GM18505 (cell line): ENCODE data around the gene MMP24.
"Not testable (repeated sequence)": the region's sequence is repeated elsewhere in the genome, so short reads cannot be mapped to it uniquely, and the experiment has no call there.

Experiments used
- ATAC-seq: cut with Tn5 transposase; IDR thresholded peaks from one replicate; pipeline ENCODE4 v1.9.1; 2021; ENCODE audit not compliant: unreplicated experiment
- POLR2A ChIP-seq: IDR thresholded peaks from 4 replicates; pipeline ENCODE4 v1.6.1; 2011; ENCODE audit warnings: borderline replicate concordance; ENCODE audit not compliant: insufficient read depth, insufficient read length; ENCODE audit errors: extremely low read depth

The MMP24 gene

DNA sequence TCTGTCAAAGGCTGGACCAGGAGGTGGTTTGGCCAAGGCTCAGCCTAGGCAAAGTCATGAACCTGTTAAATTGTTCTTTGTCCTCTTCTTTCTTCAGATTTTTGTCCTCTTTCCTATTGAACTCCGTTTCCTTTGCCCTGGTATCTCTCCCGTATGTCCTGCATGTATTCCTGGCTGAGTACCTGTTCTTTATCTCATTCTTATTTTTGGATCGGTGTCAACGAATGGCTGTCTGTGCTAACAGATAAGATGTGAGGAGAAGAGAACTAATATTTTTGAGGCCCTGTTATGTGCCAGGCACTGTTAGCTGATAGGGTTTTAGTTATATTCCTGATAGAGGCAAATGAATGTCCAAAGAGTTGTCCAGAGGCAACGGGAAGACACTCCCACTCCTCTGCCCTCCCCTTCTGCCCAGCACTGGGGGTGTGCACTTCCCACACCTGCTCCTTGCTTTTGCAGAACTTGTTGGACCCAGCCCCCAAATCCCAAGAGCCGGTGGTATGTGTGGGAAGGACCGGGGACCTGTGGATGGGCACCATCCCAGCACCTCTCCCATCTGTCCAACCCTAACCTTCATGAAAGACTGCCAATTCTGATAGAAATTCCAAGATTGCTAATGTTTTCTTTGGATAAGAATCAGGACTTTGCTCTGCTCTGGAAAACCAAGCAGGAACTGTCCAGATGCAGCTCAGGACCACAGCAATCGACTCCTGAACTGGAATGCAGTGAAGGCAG is 30.9 kb downstream of the MMP24 start:
- no peak for ATAC-seq

DNA sequence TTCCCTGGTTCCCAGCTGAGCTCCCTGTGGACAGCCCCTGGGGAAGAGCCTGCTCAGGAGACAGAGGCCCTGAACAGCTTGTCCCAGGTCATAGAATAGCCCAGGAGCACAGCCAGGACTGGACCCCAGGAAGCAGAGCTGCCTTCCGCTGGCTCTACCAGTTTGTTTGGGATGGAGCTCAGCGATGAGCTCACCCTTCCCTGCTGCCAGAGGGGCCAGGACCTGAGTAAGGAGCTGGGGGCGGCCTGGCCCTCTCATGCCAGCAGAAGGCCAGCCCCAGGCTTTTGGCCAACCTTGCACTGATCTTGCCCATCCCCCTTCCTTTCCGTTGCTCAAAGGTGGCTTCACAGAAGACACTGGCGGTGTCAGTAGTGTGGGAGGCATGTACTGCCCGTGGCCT is 33.9 kb downstream of the MMP24 start:
- ATAC-seq, result no peak
- no peak for TF ChIP-seq POLR2A

More for the DNA sequence above, 30.9 kb downstream of the MMP24 start:
- TF ChIP-seq POLR2A, result no peak

DNA sequence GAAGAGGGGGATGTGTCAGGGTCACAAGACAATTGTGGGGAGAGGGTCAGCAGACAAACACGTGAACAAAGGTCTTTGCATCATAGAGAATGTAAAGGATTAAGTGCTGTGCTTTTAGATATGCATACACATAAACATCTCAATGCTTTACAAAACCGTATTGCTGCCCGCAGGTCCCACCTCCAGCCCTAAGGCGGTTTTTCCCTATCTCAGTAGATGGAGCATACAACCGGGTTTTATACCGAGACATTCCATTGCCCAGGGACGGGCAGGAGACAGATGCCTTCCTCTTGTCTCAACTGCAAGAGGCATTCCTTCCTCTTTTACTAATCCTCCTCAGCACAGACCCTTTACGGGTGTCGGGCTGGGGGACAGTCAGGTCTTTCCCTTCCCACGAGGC is 35.8 kb downstream of the MMP24 start:
- ATAC-seq, result not testable (repeated sequence)

DNA sequence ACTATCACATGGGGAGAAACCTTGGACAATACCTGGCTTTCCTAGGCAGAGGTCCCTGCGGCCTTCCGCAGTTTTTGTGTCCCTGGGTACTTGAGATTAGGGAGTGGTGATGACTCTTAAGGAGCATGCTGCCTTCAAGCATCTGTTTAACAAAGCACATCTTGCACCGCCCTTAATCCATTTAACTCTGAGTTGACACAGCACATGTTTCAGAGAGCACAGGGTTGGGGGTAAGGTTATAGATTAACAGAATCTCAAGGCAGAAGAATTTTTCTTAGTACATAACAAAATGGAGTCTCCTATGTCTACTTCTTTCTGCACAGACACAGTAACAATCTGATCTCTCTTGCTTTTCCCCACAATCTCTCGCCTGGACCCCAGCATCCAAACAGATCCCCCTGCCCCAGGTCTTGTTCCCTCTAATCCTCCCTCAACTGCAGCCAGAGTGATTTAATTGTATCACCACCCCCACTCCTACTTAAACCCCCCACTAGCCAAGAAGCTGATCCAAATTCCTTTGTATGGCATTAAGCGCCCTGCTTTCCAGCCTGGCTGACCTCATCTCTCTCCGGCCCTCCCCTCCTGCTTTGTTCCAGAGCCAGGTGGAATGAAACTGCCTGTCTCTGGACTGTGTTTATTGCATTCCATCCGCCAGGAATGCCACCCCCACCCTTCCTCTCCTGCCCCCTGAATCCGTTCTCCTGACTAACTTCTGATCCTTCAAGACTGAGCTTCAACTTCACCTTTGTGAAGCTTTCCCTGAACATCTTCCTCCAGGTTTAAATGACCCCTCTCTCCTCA is 36.4 kb downstream of the MMP24 start:
- ATAC-seq, result not testable (repeated sequence)

DNA sequence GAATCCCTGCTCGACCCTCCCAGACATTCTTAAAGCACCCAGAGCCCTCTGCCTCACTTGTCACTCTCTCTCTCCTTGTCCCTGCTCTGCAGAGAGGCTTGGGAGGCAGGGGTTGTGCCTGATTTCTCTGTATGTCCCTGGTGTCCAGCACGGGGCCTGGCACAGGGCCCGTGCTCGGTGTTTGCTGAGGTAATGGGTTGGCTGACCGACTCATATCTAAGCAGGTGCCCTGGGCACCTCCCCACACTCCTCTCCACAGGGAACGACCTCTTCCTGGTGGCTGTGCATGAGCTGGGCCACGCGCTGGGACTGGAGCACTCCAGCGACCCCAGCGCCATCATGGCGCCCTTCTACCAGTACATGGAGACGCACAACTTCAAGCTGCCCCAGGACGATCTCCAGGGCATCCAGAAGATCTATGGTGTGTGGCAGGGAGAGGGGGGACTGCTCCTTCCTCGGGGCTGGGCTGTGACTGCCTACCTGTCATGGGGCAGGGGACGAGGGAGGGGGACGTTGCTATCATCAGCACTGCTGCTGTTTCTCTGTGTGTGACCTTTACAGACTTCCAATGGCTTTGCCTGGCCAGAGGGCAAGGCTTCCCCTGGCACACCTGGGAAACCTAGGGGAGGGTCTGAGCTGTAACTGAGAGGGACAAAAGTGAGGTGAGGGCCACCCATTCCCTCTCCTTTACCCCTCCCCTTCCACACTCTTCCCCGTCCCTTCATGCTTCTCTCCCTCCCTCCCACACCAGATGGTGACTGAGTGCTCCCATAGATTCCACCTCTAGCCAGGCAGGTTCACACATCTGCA is 37.2 kb downstream of the MMP24 start:
- no peak for TF ChIP-seq POLR2A
- ATAC-seq, result no peak

DNA sequence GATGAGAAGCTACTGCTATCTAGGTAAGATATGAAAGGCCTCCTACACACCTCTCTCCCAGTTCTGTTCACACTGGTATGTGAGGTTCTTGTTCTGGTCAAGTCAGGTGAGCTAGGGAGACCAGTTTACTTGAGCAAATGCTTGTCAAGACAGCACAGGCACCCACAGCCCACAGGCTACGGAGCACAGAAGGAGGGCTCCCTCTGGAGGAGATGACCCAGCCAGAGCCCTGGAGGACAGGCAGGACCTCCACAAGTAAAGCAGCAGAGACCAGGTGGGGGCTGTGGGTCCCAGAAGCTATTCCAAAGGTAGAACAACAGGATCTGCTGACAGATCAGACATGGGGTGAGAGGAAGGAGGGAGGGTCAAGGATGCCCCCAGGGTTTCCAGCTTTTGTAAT is 38.3 kb downstream of the MMP24 start:
- no peak for ATAC-seq
- no peak for TF ChIP-seq POLR2A

DNA sequence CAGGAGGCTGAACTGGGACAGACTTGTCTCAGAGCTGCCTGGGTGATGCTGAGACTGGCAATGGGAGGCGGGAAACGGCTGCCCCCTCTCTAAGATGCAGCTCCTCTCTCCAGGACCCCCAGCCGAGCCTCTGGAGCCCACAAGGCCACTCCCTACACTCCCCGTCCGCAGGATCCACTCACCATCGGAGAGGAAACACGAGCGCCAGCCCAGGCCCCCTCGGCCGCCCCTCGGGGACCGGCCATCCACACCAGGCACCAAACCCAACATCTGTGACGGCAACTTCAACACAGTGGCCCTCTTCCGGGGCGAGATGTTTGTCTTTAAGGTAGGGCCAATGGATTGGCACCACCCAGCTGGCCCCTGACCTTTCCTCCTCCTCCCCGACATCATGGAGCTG is 40.6 kb downstream of the MMP24 start:
- no peak for TF ChIP-seq POLR2A
- ATAC-seq, result no peak

DNA sequence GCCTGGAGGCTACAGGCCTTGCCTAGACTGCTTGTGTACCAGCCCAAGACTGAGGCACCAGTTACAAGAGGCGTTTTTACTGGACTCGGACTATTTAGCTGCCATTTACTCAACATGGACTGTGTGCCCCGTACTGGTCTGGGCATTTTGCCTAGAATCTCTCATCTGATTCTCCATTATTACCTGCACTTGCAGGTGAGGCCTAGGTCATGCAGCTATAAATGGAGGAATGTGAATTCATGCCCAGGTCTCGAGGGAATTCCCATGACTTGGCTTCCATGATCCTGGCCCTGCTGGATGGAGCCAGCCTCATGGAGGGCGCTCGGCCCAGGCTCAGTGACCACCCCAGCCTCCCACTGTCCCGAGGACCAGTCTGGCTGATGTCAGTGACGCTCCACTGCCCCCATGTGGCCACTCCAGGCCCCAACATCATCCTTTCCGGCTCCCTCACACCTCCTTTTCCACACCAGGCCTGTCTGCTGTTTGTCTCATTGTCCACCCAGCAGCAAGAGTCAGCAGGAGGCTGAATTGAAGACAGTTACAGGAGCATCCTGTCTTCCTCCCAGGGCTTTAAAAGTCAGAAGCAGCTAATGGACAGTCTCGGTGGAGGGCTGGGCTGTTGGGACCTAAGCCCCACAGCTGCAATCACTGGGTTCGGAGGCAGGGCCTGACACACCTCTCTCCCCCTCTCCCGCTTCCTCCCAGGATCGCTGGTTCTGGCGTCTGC is 42.7 kb downstream of the MMP24 start:
- ATAC-seq, result no peak
- TF ChIP-seq POLR2A, result no peak

DNA sequence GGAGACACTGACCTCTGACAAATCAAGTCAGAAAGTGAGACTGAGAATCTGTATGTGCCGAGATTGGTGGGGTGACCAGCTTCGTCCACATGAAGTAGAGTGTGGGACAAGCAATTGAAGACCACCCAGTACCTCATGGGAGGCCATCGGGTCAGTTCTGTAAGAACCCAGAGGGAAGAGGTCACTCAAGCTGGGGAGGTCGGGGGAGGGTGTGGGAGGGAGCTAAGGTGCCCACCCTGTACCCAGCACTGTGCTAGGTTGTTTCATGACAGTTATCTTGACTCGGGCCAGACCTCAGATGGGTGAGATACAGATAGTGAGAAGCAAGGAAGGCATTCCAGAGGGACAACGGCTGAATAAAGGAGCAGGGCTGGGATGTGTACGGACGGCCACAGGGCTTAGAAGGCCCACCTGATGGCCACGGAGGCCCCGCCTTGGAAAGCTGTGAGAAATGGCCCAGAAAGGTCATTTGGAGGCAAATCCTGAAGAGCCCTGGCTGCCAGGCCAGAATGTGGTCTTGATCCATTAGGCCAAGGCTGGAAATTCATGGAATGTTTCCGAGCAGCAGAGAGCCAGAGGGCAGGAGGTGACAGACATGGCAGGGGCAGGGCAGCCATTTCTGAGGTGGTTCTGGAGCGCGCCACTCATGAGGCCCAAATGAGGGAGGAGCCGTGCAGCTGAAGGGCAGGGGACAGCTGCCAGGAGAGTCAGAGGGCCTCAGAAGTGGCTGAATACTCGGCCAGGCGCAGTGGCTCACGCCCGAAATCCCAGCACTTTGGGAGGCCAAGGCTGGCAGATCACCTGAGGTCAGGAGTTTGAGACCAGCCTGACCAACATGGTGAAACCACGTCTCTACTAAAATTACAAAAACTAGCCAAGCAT is 43.8 kb downstream of the MMP24 start:
- ATAC-seq, result no peak

DNA sequence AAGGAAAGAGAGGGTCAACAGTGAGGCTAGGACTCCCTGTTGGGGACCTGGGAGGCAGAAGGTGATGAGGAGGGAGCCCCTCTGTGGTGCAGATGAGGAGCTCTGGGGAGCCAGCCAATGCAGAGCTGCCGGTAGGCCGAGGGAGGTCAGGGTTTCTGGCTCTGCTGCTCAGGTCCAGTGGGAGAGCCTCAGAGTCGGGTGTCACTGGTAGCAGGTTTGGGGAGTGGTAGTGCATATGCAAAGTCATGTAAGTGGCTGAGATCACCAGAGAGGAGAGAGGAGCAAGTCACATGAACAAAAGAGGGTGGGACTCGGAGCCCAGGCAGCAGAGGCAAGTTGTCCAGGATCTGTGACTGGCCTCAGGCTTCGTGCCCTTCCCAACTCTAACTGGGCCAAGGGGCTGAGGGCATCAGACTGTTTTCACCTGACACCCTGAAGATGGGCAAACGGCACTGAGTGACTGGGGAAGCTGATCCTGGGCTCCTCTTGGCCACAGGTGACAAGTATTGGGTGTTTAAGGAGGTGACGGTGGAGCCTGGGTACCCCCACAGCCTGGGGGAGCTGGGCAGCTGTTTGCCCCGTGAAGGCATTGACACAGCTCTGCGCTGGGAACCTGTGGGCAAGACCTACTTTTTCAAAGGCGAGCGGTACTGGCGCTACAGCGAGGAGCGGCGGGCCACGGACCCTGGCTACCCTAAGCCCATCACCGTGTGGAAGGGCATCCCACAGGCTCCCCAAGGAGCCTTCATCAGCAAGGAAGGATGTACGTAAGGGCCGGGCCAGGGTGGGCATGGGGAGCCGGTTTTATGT is 44.8 kb downstream of the MMP24 start:
- ATAC-seq, result no peak
- TF ChIP-seq POLR2A, result no peak

More for the DNA sequence above, 43.8 kb downstream of the MMP24 start:
- no peak for TF ChIP-seq POLR2A

DNA sequence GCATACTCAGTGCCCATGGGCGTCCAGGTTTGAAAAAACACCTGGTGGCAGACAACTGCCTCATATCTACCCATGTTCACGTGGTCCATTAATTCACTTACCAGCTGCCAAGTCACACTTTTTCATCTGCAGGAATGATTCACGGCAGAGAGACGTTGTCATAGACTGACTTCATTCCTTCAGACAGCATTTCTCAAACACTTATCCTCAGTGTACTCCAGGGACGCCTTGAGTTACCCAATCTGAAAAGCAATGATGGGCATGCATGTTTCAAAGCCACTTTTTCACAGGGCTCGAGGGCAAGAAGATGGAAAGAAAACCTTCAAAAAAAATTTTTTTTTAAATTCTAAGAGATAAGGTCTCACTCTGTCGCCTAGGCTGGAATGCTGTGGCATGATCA is 45.4 kb downstream of the MMP24 start:
- ATAC-seq, result no peak
- no peak for TF ChIP-seq POLR2A
